ENCODE data around the gene ARSD.
"Not testable (repeated sequence)": the region's sequence is repeated elsewhere in the genome, so short reads cannot be mapped to it uniquely, and the experiment has no call there.

ARSD gene, protein sequence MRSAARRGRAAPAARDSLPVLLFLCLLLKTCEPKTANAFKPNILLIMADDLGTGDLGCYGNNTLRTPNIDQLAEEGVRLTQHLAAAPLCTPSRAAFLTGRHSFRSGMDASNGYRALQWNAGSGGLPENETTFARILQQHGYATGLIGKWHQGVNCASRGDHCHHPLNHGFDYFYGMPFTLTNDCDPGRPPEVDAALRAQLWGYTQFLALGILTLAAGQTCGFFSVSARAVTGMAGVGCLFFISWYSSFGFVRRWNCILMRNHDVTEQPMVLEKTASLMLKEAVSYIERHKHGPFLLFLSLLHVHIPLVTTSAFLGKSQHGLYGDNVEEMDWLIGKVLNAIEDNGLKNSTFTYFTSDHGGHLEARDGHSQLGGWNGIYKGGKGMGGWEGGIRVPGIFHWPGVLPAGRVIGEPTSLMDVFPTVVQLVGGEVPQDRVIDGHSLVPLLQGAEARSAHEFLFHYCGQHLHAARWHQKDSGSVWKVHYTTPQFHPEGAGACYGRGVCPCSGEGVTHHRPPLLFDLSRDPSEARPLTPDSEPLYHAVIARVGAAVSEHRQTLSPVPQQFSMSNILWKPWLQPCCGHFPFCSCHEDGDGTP

GRCh38 chrX:2928583-2929434 is at the start of gene ARSD:
Gene ARSD, minus strand, starts transcription at chrX:2929339. Its CDS starts 64 bp downstream, at chrX:2929275.
- peak within 1 kb of the TSS; percentile 85 for H3K27ac ChIP-seq
- TF ChIP-seq CTCF (IDR thresholded peaks at IDR 0.05) (no peak), ZFX (IDR thresholded peaks at IDR 0.05; ENCODE audit: borderline replicate concordance) (no peak)

- H3K27ac ChIP-seq = not testable (repeated sequence)
Measured at GRCh38 chrX:2978639-2979038, 49.5 kb upstream of the ARSD start.

DNA sequence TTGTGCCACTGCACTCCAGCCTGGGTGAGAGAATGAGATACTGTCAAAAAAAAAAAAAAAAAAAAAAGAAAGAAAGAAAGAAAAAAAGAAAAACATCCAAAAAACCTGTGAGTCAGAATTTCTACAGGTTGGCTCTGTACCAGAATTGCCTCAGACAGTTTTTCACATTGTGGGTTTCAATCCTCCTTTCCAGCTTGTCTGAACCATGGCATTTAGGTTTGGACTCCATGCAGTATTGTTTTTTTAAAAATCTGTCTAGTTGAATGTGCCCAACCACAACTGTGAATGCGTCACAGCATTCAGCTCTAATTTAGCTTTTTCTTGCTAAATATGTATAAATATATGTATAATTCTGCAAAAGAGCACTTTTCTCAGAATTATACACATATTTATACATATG is 45.8 kb upstream of the ARSD start:
- H3K27ac ChIP-seq = no peak overlapping the region
- TF ChIP-seq CTCF (IDR thresholded peaks at IDR 0.05) = no peak
- no peak for TF ChIP-seq ZFX (IDR thresholded peaks at IDR 0.05; ENCODE audit: borderline replicate concordance)

DNA sequence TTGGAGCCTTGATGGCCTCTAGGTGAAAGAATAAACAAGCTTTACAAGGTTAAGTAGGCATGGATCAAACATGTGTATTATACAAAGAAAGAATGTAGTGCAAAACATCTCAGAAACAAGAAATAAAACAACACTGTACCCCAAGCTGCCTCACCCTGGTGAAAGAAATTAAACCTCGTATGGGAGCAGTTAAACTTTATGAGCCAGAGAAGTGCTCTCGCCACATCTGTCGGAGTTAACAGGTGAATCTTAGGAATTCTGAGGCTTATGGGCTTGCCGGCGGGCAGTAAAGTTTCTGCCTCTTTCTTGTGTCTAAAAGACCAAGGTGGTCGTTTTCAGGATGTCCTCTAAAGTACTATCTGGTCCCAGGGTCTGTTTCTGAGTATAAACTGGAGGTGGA is 43.3 kb upstream of the ARSD start:
- H3K27ac ChIP-seq = no peak overlapping the region
- no peak for TF ChIP-seq ZFX (IDR thresholded peaks at IDR 0.05; ENCODE audit: borderline replicate concordance)
- no peak for TF ChIP-seq CTCF (IDR thresholded peaks at IDR 0.05)

DNA sequence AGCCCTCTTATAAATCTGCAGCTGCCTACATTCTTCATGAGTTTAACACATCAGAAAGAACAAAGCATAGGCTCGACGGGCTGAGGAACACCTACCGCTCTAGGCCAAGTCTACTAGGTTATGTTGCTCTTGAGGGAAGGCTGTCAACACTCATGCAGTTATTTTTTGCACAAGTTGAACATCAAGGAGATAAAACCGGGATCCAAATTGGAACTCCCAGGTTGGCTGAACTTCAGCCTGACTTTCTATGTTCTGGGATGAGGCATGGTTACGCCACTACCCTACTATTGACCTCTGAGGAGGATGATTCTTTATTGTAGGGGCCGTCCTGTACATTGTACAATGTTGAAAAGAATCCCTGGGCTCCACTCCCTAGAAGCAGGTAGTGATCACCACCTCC is 39.9 kb upstream of the ARSD start:
- H3K27ac ChIP-seq = no peak overlapping the region
- TF ChIP-seq CTCF (IDR thresholded peaks at IDR 0.05) = no peak
- no peak for TF ChIP-seq ZFX (IDR thresholded peaks at IDR 0.05; ENCODE audit: borderline replicate concordance)

- no peak overlapping the region for H3K27ac ChIP-seq
- TF ChIP-seq ZFX (IDR thresholded peaks at IDR 0.05; ENCODE audit: borderline replicate concordance) (no peak), CTCF (IDR thresholded peaks at IDR 0.05) (0 out of 2 replicates have a peak, but pooled peaks have one; percentile 12)
Measured at GRCh38 chrX:2967998-2968909, 39.1 kb upstream of the ARSD start.

GRCh38 chrX:2967584-2967983 is 38.4 kb upstream of the ARSD start:
- H3K27ac ChIP-seq = no peak overlapping the region

More at GRCh38 chrX:2967584-2967983, 38.4 kb upstream of the ARSD start:
- TF ChIP-seq ZFX (IDR thresholded peaks at IDR 0.05; ENCODE audit: borderline replicate concordance) = no peak
- no peak for TF ChIP-seq CTCF (IDR thresholded peaks at IDR 0.05)

Data from 22Rv1 (cell line).